Common myeloid progenitor, CD34-positive (primary cell): ENCODE data around the gene ETNK2.
A peak's percentile ranks its signal among the peaks of the same experiment; 100 is the strongest.

Source experiments
- CTCF ChIA-PET: fragments of 350-600 bp; sonication (Branson Sonifier 250); formaldehyde crosslinking; loops from one replicate; lab custom pipeline; 2021; ENCODE audit warnings: antibody characterized with exemption; lab: Charles Lee
- POLR2A ChIA-PET: fragments of 350-600 bp; sonication (Branson Sonifier 250); formaldehyde crosslinking; loops from one replicate; lab custom pipeline; 2021; ENCODE audit warnings: antibody characterized with exemption; lab: Charles Lee
- DNase-seq, 3 donors: peaks; one replicate each; pipeline versions ENCODE4 v3.0.0 to v3.0.0-alpha.2; 2013
- H3K27ac ChIP-seq, 2 experiments: 1 replicate in 1 of 2; 2 replicates in 1 of 2; pipeline ENCODE4 v1.7.0; 2013; ENCODE audit warnings: inconsistent platforms in 2 of 2, low read length in 2 of 2, mild to moderate bottlenecking in 2 of 2, low read depth in 1 of 2, moderate library complexity in 1 of 2; ENCODE audit not compliant: severe bottlenecking in 2 of 2, insufficient read depth in 1 of 2, poor library complexity in 1 of 2
- H3K27me3 ChIP-seq, 5 experiments: replicated peaks in 2 of 5; 1 replicate in 3 of 5; 2 replicates in 2 of 5; pipeline versions ENCODE4 v1.6.1 to v1.7.0; 2013; ENCODE audit warnings: low read length in 4 of 5, mild to moderate bottlenecking in 2 of 5, moderate library complexity in 2 of 5, inconsistent platforms in 1 of 5; ENCODE audit not compliant: insufficient read depth in 5 of 5, control insufficient read depth in 4 of 5
- H3K36me3 ChIP-seq, 4 experiments: 1 replicate in 2 of 4; 2 replicates in 2 of 4; pipeline versions ENCODE4 v1.6.1 to v1.7.0; 2013; ENCODE audit warnings: low read length in 3 of 4, control low read depth in 1 of 4, mild to moderate bottlenecking in 1 of 4; ENCODE audit not compliant: control insufficient read depth in 4 of 4, insufficient read depth in 4 of 4
- H3K4me1 ChIP-seq, 4 experiments: 1 replicate in 3 of 4; 2 replicates in 1 of 4; pipeline versions ENCODE4 v1.6.1 to v1.7.1; 2013; ENCODE audit warnings: low read length in 3 of 4, mild to moderate bottlenecking in 3 of 4, control low read depth in 1 of 4, inconsistent platforms in 1 of 4, moderate library complexity in 1 of 4; ENCODE audit not compliant: control insufficient read depth in 4 of 4, insufficient read depth in 4 of 4; ENCODE audit errors: control extremely low read depth in 1 of 4
- H3K4me3 ChIP-seq, 7 experiments: 1 replicate in 4 of 7; 2 replicates in 3 of 7; pipeline versions ENCODE4 v1.5.1 to v1.7.0; 2013; ENCODE audit warnings: mild to moderate bottlenecking in 7 of 7, low read length in 6 of 7, moderate library complexity in 6 of 7, inconsistent platforms in 2 of 7, low read depth in 2 of 7, control low read depth in 1 of 7; ENCODE audit not compliant: insufficient read depth in 4 of 7, control insufficient read depth in 1 of 7; ENCODE audit errors: extremely low read depth in 1 of 7
- H3K9me3 ChIP-seq, 5 experiments: 1 replicate in 4 of 5; 2 replicates in 1 of 5; pipeline versions ENCODE4 v1.6.1 to v1.7.1; 2013; ENCODE audit warnings: low read length in 4 of 5, mild to moderate bottlenecking in 2 of 5, inconsistent platforms in 1 of 5, low read depth in 1 of 5, moderate library complexity in 1 of 5; ENCODE audit not compliant: control insufficient read depth in 4 of 5, insufficient read depth in 2 of 5; ENCODE audit errors: control extremely low read depth in 1 of 5
- WGBS: methylation state at CpG from one replicate; pipeline ENCODE4 v1.1.5; 2013; ENCODE audit not compliant: insufficient coverage; 5-methylcytosine and 5-hydroxymethylcytosine counted together

ETNK2 gene

GRCh38 chr1:204134103-204134502 lies 17.7 kb downstream of the ETNK2 start:
- WGBS: 95% methylated on average over 6 of the region's 11 CpGs
- DNase-seq: no peak
- H3K27ac ChIP-seq: no peak overlapping the region
- peaks cover 0 to 8% (median 2%) of the 10 kb centered on the region in 4 experiments for H3K36me3 ChIP-seq
- H3K9me3 ChIP-seq: no peaks in the 10 kb centered on the region
- no peaks in the 10 kb centered on the region for H3K27me3 ChIP-seq
- CTCF ChIA-PET: interaction anchor here (1.3 to 19.0 kb wide), 2 partner anchors 262 to 282 kb away, joined by 3 to 322 read pairs; no protein-coding TSS in a partner anchor
- no peak overlapping the region for H3K4me3 ChIP-seq
- H3K4me1 ChIP-seq: peaks cover 0 to 5% (median 4%) of the 10 kb centered on the region in 4 experiments
- POLR2A ChIA-PET: no interaction called here

GRCh38 chr1:204132718-204133117 lies 19.1 kb downstream of the ETNK2 start:
- CTCF ChIA-PET: interaction anchor here (0.6 to 19.0 kb wide), 3 partner anchors 68 to 274 kb away, joined by 3 to 322 read pairs (median 4); no protein-coding TSS in a partner anchor

GRCh38 chr1:204131978-204132377 lies 19.9 kb downstream of the ETNK2 start:
- POLR2A ChIA-PET: interaction anchor here (0.6 kb wide), 1 partner anchor 372 kb away, joined by 6 read pairs; no protein-coding TSS in a partner anchor
- no peak for DNase-seq
- H3K36me3 ChIP-seq: peaks cover 0 to 3% (median 2%) of the 10 kb centered on the region in 4 experiments
- no peak overlapping the region for H3K4me3 ChIP-seq
- peaks cover 0 to 9% (median 6%) of the 10 kb centered on the region in 4 experiments for H3K4me1 ChIP-seq
- H3K27ac ChIP-seq: no peak overlapping the region
- CTCF ChIA-PET: interaction anchor here (0.6 to 19.0 kb wide), 3 partner anchors 68 to 274 kb away, joined by 3 to 322 read pairs (median 4); no protein-coding TSS in a partner anchor
- no peaks in the 10 kb centered on the region for H3K27me3 ChIP-seq
- WGBS: 100% methylated on average over 1 of the region's 4 CpGs
- no peaks in the 10 kb centered on the region for H3K9me3 ChIP-seq

More at GRCh38 chr1:204132718-204133117, 19.1 kb downstream of the ETNK2 start:
- H3K27me3 ChIP-seq: no peaks in the 10 kb centered on the region
- DNase-seq: no peak
- peaks cover 0 to 9% (median 6%) of the 10 kb centered on the region in 4 experiments for H3K4me1 ChIP-seq
- H3K4me3 ChIP-seq: no peak overlapping the region
- no peak overlapping the region for H3K27ac ChIP-seq
- POLR2A ChIA-PET: no interaction called here
- peaks cover 0 to 3% (median 2%) of the 10 kb centered on the region in 4 experiments for H3K36me3 ChIP-seq
- H3K9me3 ChIP-seq: no peaks in the 10 kb centered on the region
- no CpG with 5 or more reads among the region's 6 CpGs for WGBS

GRCh38 chr1:204130981-204131892 lies 20.6 kb downstream of the ETNK2 start:
- POLR2A ChIA-PET: interaction anchor here (0.6 kb wide), 1 partner anchor 371 kb away, joined by 6 read pairs; no protein-coding TSS in a partner anchor

DNA sequence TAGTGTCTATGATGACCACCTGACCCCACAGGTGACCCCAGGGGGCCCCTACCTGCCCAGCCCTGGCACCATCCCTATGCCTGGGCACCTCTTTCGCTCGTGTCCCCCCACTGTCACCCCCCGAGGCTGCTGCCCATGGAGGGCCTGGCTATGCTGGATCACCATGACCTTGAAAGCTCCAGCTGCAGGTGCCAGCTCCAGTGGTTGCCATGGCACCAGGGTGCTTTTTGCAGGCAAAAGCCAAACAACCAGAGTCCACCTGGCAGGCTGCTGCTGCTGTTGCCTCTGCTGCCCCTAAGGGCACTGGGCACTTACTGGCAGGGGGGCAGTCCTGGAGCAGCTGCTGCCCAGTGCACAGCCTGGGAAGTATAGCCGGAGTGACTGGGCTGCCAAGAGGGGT lies 21.7 kb downstream of the ETNK2 start:
- POLR2A ChIA-PET: no interaction called here
- Histone ChIP-seq H3K36me3 (peaks cover 0 to 3% (median 1%) of the 10 kb centered on the region in 4 experiments), H3K27me3 (no peaks in the 10 kb centered on the region), H3K9me3 (no peaks in the 10 kb centered on the region), H3K27ac (no peak overlapping the region), H3K4me3 (no peak overlapping the region), H3K4me1 (peaks cover 0 to 9% (median 6%) of the 10 kb centered on the region in 4 experiments)
- no peak for DNase-seq
- CTCF ChIA-PET: interaction anchor here (0.7 to 19.0 kb wide), 9 partner anchors 12 to 271 kb away, joined by 3 to 322 read pairs (median 3); partner anchors contain the start of gene SNRPE
- WGBS: 97% methylated on average over 4 of the region's 4 CpGs

More at GRCh38 chr1:204130981-204131892, 20.6 kb downstream of the ETNK2 start:
- Histone ChIP-seq H3K36me3 (peaks cover 0 to 3% (median 2%) of the 10 kb centered on the region in 4 experiments), H3K27me3 (no peaks in the 10 kb centered on the region), H3K4me1 (peaks cover 0 to 9% (median 6%) of the 10 kb centered on the region in 4 experiments), H3K27ac (no peak overlapping the region), H3K4me3 (no peak overlapping the region), H3K9me3 (no peaks in the 10 kb centered on the region)
- 90% methylated on average over 5 of the region's 11 CpGs for WGBS
- no peak for DNase-seq
- CTCF ChIA-PET: interaction anchor here (0.8 to 19.0 kb wide), 6 partner anchors 13 to 273 kb away, joined by 3 to 322 read pairs (median 4); partner anchors contain the start of gene SNRPE

GRCh38 chr1:204128964-204129896 lies 22.6 kb downstream of the ETNK2 start:
- 38% methylated on average over 19 of the region's 29 CpGs for WGBS
- peak; percentile 49 to 74 (median 61) for DNase-seq
- ChIA-PET CTCF (interaction anchor here (0.7 to 19.0 kb wide), 31 partner anchors 9 to 294 kb away, joined by 3 to 322 read pairs (median 3); partner anchors contain the start of gene SNRPE), POLR2A (no interaction called here)
- Histone ChIP-seq H3K9me3 (no peaks in the 10 kb centered on the region), H3K4me1 (peaks cover 0 to 9% (median 6%) of the 10 kb centered on the region in 4 experiments), H3K27me3 (no peaks in the 10 kb centered on the region), H3K4me3 (peak overlapping the region in 4 of 7 experiments; percentile 26 to 55 (median 28)), H3K27ac (no peak overlapping the region), H3K36me3 (peaks cover 0 to 3% (median 0%) of the 10 kb centered on the region in 4 experiments)
